NT2/D1 (cell line): ENCODE data around the gene DCAF8.

Experiments used
- DNase-seq: peaks from one replicate; pipeline ENCODE4 v3.0.0-alpha.2; 2011; ENCODE audit warnings: low read depth, low spot score
- H3K27me3 ChIP-seq: 2 replicates; pipeline ENCODE4 v1.6.0; 2011; ENCODE audit warnings: mild to moderate bottlenecking; ENCODE audit not compliant: insufficient read length, insufficient read depth
- H3K36me3 ChIP-seq: 2 replicates; pipeline ENCODE4 v1.6.1; 2011; ENCODE audit warnings: mild to moderate bottlenecking, low read length, mixed read lengths; ENCODE audit not compliant: insufficient read depth, insufficient read length
- H3K4me1 ChIP-seq: 2 replicates; pipeline ENCODE4 v1.5.1; 2011; ENCODE audit not compliant: insufficient read depth, insufficient read length
- H3K4me3 ChIP-seq: 2 replicates; pipeline ENCODE4 v1.5.1; 2011; ENCODE audit warnings: low read depth; ENCODE audit not compliant: insufficient read length
- H3K9ac ChIP-seq: 2 replicates; pipeline ENCODE4 v1.6.0; 2011; ENCODE audit warnings: low read depth; ENCODE audit not compliant: insufficient read length
- H3K9me3 ChIP-seq: 2 replicates; pipeline ENCODE4 v1.5.1; 2011; ENCODE audit warnings: mild to moderate bottlenecking, low read length; ENCODE audit not compliant: insufficient read depth
- SUZ12 ChIP-seq: IDR thresholded peaks from 2 replicates; pipeline ENCODE4 v1.6.1; 2011; ENCODE audit not compliant: insufficient read length, insufficient read depth; ENCODE audit errors: extremely low read depth
- YY1 ChIP-seq: IDR thresholded peaks from 2 replicates; pipeline ENCODE4 v1.6.1; 2011; ENCODE audit not compliant: insufficient read length, insufficient read depth
- ZNF274 ChIP-seq: IDR thresholded peaks from 2 replicates; pipeline ENCODE4 v1.6.1; 2011; ENCODE audit warnings: mild to moderate bottlenecking, low read depth, low read length

DCAF8 gene

GRCh38 chr1:160196143-160196542 is 66.2 kb downstream of the DCAF8 start:
- DNase-seq, result no peak
- H3K4me1 ChIP-seq, result peaks cover 15% of the 10 kb centered on the region
- H3K36me3 ChIP-seq, result no peaks in the 10 kb centered on the region
- no peak overlapping the region for H3K9ac ChIP-seq
- H3K4me3 ChIP-seq, result no peak overlapping the region
- TF ChIP-seq YY1, result no peak
- no peak for TF ChIP-seq SUZ12
- TF ChIP-seq ZNF274, result no peak
- H3K9me3 ChIP-seq, result no peaks in the 10 kb centered on the region
- peaks cover 2% of the 10 kb centered on the region for H3K27me3 ChIP-seq

GRCh38 chr1:160194737-160195059 is 67.7 kb downstream of the DCAF8 start:
- Histone ChIP-seq H3K9me3 (no peaks in the 10 kb centered on the region), H3K4me1 (peaks cover 15% of the 10 kb centered on the region), H3K9ac (no peak overlapping the region), H3K36me3 (no peaks in the 10 kb centered on the region), H3K4me3 (no peak overlapping the region), H3K27me3 (no peaks in the 10 kb centered on the region)
- DNase-seq, result no peak
- TF ChIP-seq YY1 (no peak), ZNF274 (no peak), SUZ12 (no peak)

DNA sequence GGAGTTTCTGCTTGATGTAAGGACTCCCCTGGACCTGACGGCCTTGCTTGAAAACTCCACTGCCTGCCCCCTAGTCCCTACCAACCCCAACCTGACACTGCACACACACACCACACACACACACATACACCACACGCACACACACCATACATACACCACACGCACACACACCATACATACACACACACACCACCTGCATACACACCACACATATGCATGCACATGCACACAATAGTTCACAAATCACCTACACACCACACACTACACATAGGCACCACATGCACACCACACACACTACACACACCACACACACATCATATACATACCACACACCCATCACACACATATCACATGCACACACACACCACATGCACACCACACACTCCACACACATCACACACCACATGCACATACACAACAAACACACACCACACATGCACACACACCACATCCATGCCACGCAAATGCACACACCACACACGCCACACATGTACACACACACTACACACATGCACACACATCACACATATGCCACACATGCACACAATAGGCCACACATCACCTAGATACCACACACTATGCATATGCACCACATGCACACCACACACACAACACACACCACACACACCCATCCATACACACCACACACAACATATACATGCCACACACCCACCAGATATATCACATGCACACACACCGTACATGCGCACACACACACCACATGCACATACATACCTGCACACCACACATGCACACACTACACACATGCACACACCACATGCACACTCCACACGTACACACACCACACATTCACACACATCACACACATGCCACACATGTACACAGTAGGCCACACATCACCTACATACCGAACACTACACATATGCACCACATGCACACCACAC is 68.3 kb downstream of the DCAF8 start:
- Histone ChIP-seq H3K9me3 (no peaks in the 10 kb centered on the region), H3K36me3 (no peaks in the 10 kb centered on the region), H3K4me1 (peaks cover 19% of the 10 kb centered on the region), H3K4me3 (no peak overlapping the region), H3K9ac (no peak overlapping the region), H3K27me3 (no peaks in the 10 kb centered on the region)
- TF ChIP-seq YY1, result no peak
- TF ChIP-seq ZNF274, result no peak
- TF ChIP-seq SUZ12, result no peak
- no peak for DNase-seq

- peaks cover 21% of the 10 kb centered on the region for H3K4me1 ChIP-seq
- H3K9ac ChIP-seq, result no peak overlapping the region
- peak; percentile 94 for DNase-seq
Observed at GRCh38 chr1:160193091-160193819, 69.1 kb downstream of the DCAF8 start.

GRCh38 chr1:160192234-160192633 is 70.1 kb downstream of the DCAF8 start:
- no peak for DNase-seq
- TF ChIP-seq YY1 (no peak), ZNF274 (no peak), SUZ12 (no peak)

More at GRCh38 chr1:160193091-160193819, 69.1 kb downstream of the DCAF8 start:
- H3K4me3 ChIP-seq, result no peak overlapping the region
- no peaks in the 10 kb centered on the region for H3K27me3 ChIP-seq
- H3K36me3 ChIP-seq, result no peaks in the 10 kb centered on the region
- no peaks in the 10 kb centered on the region for H3K9me3 ChIP-seq
- TF ChIP-seq SUZ12, result no peak
- TF ChIP-seq YY1, result no peak
- TF ChIP-seq ZNF274, result no peak

DNA sequence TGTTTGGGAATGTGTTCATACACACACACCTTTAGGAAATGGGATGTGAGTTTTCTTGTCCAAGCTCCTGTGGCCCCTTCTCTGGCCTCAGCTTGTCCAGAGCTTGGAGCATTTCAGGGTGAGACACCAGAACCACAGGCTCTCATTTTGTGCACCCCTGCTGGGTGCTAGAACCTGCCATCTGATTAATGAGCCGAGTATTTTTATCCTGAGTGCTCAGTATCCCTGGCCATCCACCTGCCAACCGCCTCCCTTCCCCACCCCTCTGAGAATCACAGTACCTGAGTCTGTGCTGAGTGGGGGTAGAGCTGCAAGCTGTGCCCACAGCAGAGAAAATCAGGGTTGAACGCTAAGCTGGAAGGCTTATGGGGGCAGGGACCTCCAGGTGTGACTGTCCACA is 70.6 kb downstream of the DCAF8 start:
- Histone ChIP-seq H3K36me3 (no peaks in the 10 kb centered on the region), H3K4me1 (peaks cover 21% of the 10 kb centered on the region), H3K4me3 (no peak overlapping the region), H3K9me3 (no peaks in the 10 kb centered on the region), H3K9ac (no peak overlapping the region), H3K27me3 (no peaks in the 10 kb centered on the region)
- TF ChIP-seq YY1 (no peak), SUZ12 (no peak), ZNF274 (no peak)
- no peak for DNase-seq

More at GRCh38 chr1:160192234-160192633, 70.1 kb downstream of the DCAF8 start:
- Histone ChIP-seq H3K27me3 (no peaks in the 10 kb centered on the region), H3K4me3 (no peak overlapping the region), H3K9ac (no peak overlapping the region), H3K36me3 (no peaks in the 10 kb centered on the region), H3K9me3 (no peaks in the 10 kb centered on the region), H3K4me1 (peaks cover 21% of the 10 kb centered on the region)
